ENCODE data around the gene KIF5C.
A peak's percentile ranks its signal among the peaks of the same experiment; 100 is the strongest.
"Not testable (repeated sequence)": the region's sequence is repeated elsewhere in the genome, so short reads cannot be mapped to it uniquely, and the experiment has no call there.

Gene KIF5C

GRCh38 chr2:148874868-148875341 lies at the start of gene KIF5C:
Gene KIF5C, plus strand, starts transcription at chr2:148875227. Its CDS starts 391 bp downstream, at chr2:148875618.
- peak; percentile 71 to 84 (median 80) for DNase-seq (ENCODE audit: low read depth in 2 of 3, low spot score in 2 of 3)

- no peak for DNase-seq (ENCODE audit: low read depth in 2 of 3, low spot score in 2 of 3)
These were observed 48.2 kb upstream of the KIF5C start for GRCh38 chr2:148826791-148827190.

GRCh38 chr2:148828941-148829340 lies 46.1 kb upstream of the KIF5C start:
- no peak for DNase-seq (ENCODE audit: low read depth in 2 of 3, low spot score in 2 of 3)

- DNase-seq (ENCODE audit: low read depth in 2 of 3, low spot score in 2 of 3) = no peak
These were observed 45.4 kb upstream of the KIF5C start for GRCh38 chr2:148829618-148830017.

- no peak for DNase-seq (ENCODE audit: low read depth in 2 of 3, low spot score in 2 of 3)
These were observed 42.4 kb upstream of the KIF5C start for GRCh38 chr2:148832637-148833036.

GRCh38 chr2:148842050-148842449 lies 33.0 kb upstream of the KIF5C start:
- DNase-seq (ENCODE audit: low read depth in 2 of 3, low spot score in 2 of 3) = no peak

GRCh38 chr2:148848146-148848545 lies 26.9 kb upstream of the KIF5C start:
- no peak for DNase-seq (ENCODE audit: low read depth in 2 of 3, low spot score in 2 of 3)

- no peak for DNase-seq (ENCODE audit: low read depth in 2 of 3, low spot score in 2 of 3)
These were observed 21.6 kb upstream of the KIF5C start for GRCh38 chr2:148853458-148853857.

- no peak for DNase-seq (ENCODE audit: low read depth in 2 of 3, low spot score in 2 of 3)
These were observed 15.0 kb upstream of the KIF5C start for GRCh38 chr2:148860037-148860436.

- no peak for DNase-seq (ENCODE audit: low read depth in 2 of 3, low spot score in 2 of 3)
These were observed 13.7 kb upstream of the KIF5C start for GRCh38 chr2:148861367-148861766.

GRCh38 chr2:148862478-148862877 lies 12.5 kb upstream of the KIF5C start:
- not testable (repeated sequence) for DNase-seq (ENCODE audit: low read depth in 2 of 3, low spot score in 2 of 3)

GRCh38 chr2:148865512-148865911 lies 9.5 kb upstream of the KIF5C start:
- no peak for DNase-seq (ENCODE audit: low read depth in 2 of 3, low spot score in 2 of 3)

- no peak for DNase-seq (ENCODE audit: low read depth in 2 of 3, low spot score in 2 of 3)
These were observed 8.9 kb upstream of the KIF5C start for GRCh38 chr2:148866091-148866490.

GRCh38 chr2:148867079-148867769 lies 7.8 kb upstream of the KIF5C start:
- DNase-seq (ENCODE audit: low read depth in 2 of 3, low spot score in 2 of 3) = no peak

- DNase-seq (ENCODE audit: low read depth in 2 of 3, low spot score in 2 of 3) = no peak
These were observed 492 bp downstream of the KIF5C start for GRCh38 chr2:148875387-148876051.

- no peak for DNase-seq (ENCODE audit: low read depth in 2 of 3, low spot score in 2 of 3)
These were observed 1.2 kb downstream of the KIF5C start for GRCh38 chr2:148876202-148876594.

- DNase-seq (ENCODE audit: low read depth in 2 of 3, low spot score in 2 of 3) = no peak
These were observed 1.8 kb downstream of the KIF5C start for GRCh38 chr2:148876595-148877402.

GRCh38 chr2:148877403-148877740 lies 2.3 kb downstream of the KIF5C start:
- no peak for DNase-seq (ENCODE audit: low read depth in 2 of 3, low spot score in 2 of 3)

- no peak for DNase-seq (ENCODE audit: low read depth in 2 of 3, low spot score in 2 of 3)
These were observed 5.6 kb downstream of the KIF5C start for GRCh38 chr2:148880636-148881035.

- DNase-seq (ENCODE audit: low read depth in 2 of 3, low spot score in 2 of 3) = no peak
These were observed 7.0 kb downstream of the KIF5C start for GRCh38 chr2:148882051-148882450.

GRCh38 chr2:148885209-148885608 lies 10.2 kb downstream of the KIF5C start:
- no peak for DNase-seq (ENCODE audit: low read depth in 2 of 3, low spot score in 2 of 3)

GRCh38 chr2:148885988-148886387 lies 11.0 kb downstream of the KIF5C start:
- DNase-seq (ENCODE audit: low read depth in 2 of 3, low spot score in 2 of 3) = no peak

All from activated CD8-positive, alpha-beta memory T cell treated with anti-CD3 and anti-CD28 coated beads for 48 hours (primary cell).